Measurements from ENCODE around the gene PGRMC1.
A peak's percentile ranks its signal among the peaks of the same experiment; 100 is the strongest.

Gene PGRMC1

DNA sequence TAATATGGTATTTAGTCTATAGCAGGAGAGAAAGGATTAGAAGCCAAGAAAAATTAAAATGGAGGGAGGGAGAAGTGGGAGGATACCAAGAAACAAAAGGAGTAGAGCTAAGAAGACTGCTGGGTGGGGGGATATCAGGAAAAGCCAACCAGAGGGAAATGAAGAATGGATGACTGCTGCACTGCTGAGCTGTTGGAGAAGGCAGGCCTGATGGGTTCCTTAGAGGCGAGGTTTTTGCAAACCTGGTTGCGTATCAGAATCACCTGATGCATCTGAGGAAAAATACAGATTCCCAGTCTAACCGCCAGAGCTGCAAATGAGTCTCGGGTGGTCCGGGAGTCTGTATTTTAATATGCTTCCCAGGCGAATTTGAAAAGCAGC is 1.5 kb downstream of the PGRMC1 start:
- no peaks in the 10 kb centered on the region for H3K27me3 ChIP-seq (ENCODE audit: insufficient read depth, low read length)
- peaks cover 2% of the 10 kb centered on the region in 2 experiments for H3K36me3 ChIP-seq (ENCODE audit: control insufficient read depth in 1 of 2, insufficient read depth in 2 of 2, low read length in 2 of 2)
- peaks cover 11% of the 10 kb centered on the region for H3K79me1 ChIP-seq (ENCODE audit: low read length)
- H3K9me3 ChIP-seq (ENCODE audit: insufficient read depth, low read depth, low read length), result no peaks in the 10 kb centered on the region
- peaks cover 12% of the 10 kb centered on the region for H3K79me2 ChIP-seq (ENCODE audit: control insufficient read depth, insufficient read depth, low read length, poor library complexity)
- WGBS (ENCODE audit: extremely low coverage, insufficient coverage, insufficient read length), result no CpG with 5 or more reads among the region's 6 CpGs
- no peak overlapping the region for H2BK120ac ChIP-seq (ENCODE audit: insufficient read depth, low read length, poor library complexity)
- H3K4me3 ChIP-seq (ENCODE audit: low read depth, low read length), result no peak overlapping the region
- DNase-seq, result no peak
- no peak overlapping the region for H4K8ac ChIP-seq (ENCODE audit: low read depth, low read length)
- H2AK5ac ChIP-seq (ENCODE audit: low read length), result no peak overlapping the region
- no peak overlapping the region for H3K18ac ChIP-seq (ENCODE audit: low read length)
- H2BK5ac ChIP-seq (ENCODE audit: low read depth, low read length, poor library complexity), result no peak overlapping the region
- no peak overlapping the region for H3K9ac ChIP-seq (ENCODE audit: low read length)
- no peak overlapping the region for H4K91ac ChIP-seq (ENCODE audit: low read depth, low read length)
- peak overlapping the region; percentile 97 for H3K4ac ChIP-seq (ENCODE audit: low read depth, low read length)
- peaks cover 3 to 12% of the 10 kb centered on the region in 2 experiments for H3K4me1 ChIP-seq (ENCODE audit: control insufficient read depth in 1 of 2, insufficient read depth in 2 of 2, low read length in 2 of 2)
- no peak overlapping the region for H3K23ac ChIP-seq (ENCODE audit: low read length)
- H2AFZ ChIP-seq (ENCODE audit: insufficient read depth, low read length, poor library complexity), result no peak overlapping the region
- H3K4me2 ChIP-seq (ENCODE audit: low read length), result peak overlapping the region; percentile 89
- no peak overlapping the region for H4K12ac ChIP-seq (ENCODE audit: low read depth, low read length)
- H3K27ac ChIP-seq (ENCODE audit: low read depth, low read length), result no peak overlapping the region
- H2BK12ac ChIP-seq (ENCODE audit: low read length), result no peak overlapping the region
- no peak overlapping the region for H3K14ac ChIP-seq (ENCODE audit: low read length)

DNA sequence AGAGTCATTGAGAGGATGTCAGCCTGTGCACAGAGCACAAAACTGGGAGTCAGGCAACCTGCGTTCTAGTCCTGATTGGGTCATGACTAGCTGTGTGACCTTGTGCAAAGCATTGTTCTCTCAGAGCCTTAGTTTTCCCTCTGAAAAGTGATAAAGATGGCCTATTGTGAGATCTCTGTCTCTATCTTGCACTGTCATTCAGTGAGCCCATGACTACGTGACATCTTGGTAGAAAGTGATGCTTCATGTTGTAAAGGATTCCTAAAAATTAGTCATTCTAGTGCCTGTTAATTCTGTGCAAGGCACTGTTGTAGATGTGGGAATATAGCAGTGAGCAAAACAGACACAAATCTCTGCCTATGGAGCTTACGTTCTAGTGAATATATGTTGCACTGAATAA is 2.5 kb downstream of the PGRMC1 start:
- H3K9ac ChIP-seq (ENCODE audit: low read length), result no peak overlapping the region
- no peaks in the 10 kb centered on the region for H3K27me3 ChIP-seq (ENCODE audit: insufficient read depth, low read length)
- H2AFZ ChIP-seq (ENCODE audit: insufficient read depth, low read length, poor library complexity), result no peak overlapping the region
- peak overlapping the region; percentile 45 for H3K4me2 ChIP-seq (ENCODE audit: low read length)
- H2BK5ac ChIP-seq (ENCODE audit: low read depth, low read length, poor library complexity), result no peak overlapping the region
- H3K4me3 ChIP-seq (ENCODE audit: low read depth, low read length), result no peak overlapping the region
- no peak overlapping the region for H2BK120ac ChIP-seq (ENCODE audit: insufficient read depth, low read length, poor library complexity)
- H3K79me1 ChIP-seq (ENCODE audit: low read length), result peaks cover 11% of the 10 kb centered on the region
- no peak overlapping the region for H2BK12ac ChIP-seq (ENCODE audit: low read length)
- no peak overlapping the region for H4K12ac ChIP-seq (ENCODE audit: low read depth, low read length)
- no peak overlapping the region for H3K14ac ChIP-seq (ENCODE audit: low read length)
- H3K79me2 ChIP-seq (ENCODE audit: control insufficient read depth, insufficient read depth, low read length, poor library complexity), result peaks cover 12% of the 10 kb centered on the region
- no CpG with 5 or more reads among the region's 3 CpGs for WGBS (ENCODE audit: extremely low coverage, insufficient coverage, insufficient read length)
- DNase-seq, result peak in 1 of 2 donors; percentile 39
- H3K27ac ChIP-seq (ENCODE audit: low read depth, low read length), result no peak overlapping the region
- H4K91ac ChIP-seq (ENCODE audit: low read depth, low read length), result no peak overlapping the region
- H3K9me3 ChIP-seq (ENCODE audit: insufficient read depth, low read depth, low read length), result no peaks in the 10 kb centered on the region
- peaks cover 3 to 12% of the 10 kb centered on the region in 2 experiments for H3K4me1 ChIP-seq (ENCODE audit: control insufficient read depth in 1 of 2, insufficient read depth in 2 of 2, low read length in 2 of 2)
- peaks cover 2 to 4% of the 10 kb centered on the region in 2 experiments for H3K36me3 ChIP-seq (ENCODE audit: control insufficient read depth in 1 of 2, insufficient read depth in 2 of 2, low read length in 2 of 2)
- no peak overlapping the region for H2AK5ac ChIP-seq (ENCODE audit: low read length)
- no peak overlapping the region for H3K23ac ChIP-seq (ENCODE audit: low read length)
- no peak overlapping the region for H4K8ac ChIP-seq (ENCODE audit: low read depth, low read length)
- no peak overlapping the region for H3K4ac ChIP-seq (ENCODE audit: low read depth, low read length)
- H3K18ac ChIP-seq (ENCODE audit: low read length), result no peak overlapping the region

DNA sequence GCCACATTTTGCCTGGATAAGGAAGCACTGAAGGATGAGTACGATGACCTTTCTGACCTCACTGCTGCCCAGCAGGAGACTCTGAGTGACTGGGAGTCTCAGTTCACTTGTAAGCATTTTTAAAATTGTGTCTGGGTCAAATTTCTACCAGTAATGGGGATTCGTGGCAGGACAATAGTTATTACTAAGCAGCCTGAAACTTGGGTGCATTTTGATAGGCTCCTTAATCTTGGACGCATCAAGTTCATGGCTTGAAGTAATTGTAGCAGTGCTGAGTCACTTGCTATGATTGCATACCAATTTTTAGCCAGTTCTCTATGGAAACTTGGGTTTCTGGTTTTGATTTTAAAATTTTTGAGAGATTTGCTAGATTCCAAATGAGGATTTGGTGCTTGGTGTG is 4.3 kb downstream of the PGRMC1 start:
- no peak overlapping the region for H2BK120ac ChIP-seq (ENCODE audit: insufficient read depth, low read length, poor library complexity)
- H3K27me3 ChIP-seq (ENCODE audit: insufficient read depth, low read length), result no peaks in the 10 kb centered on the region
- WGBS (ENCODE audit: extremely low coverage, insufficient coverage, insufficient read length), result no CpG with 5 or more reads among the region's 3 CpGs
- no peak overlapping the region for H3K27ac ChIP-seq (ENCODE audit: low read depth, low read length)
- no peak overlapping the region for H3K4ac ChIP-seq (ENCODE audit: low read depth, low read length)
- H3K9me3 ChIP-seq (ENCODE audit: insufficient read depth, low read depth, low read length), result no peaks in the 10 kb centered on the region
- no peak overlapping the region for H4K12ac ChIP-seq (ENCODE audit: low read depth, low read length)
- DNase-seq, result no peak
- H2AK5ac ChIP-seq (ENCODE audit: low read length), result no peak overlapping the region
- H2BK5ac ChIP-seq (ENCODE audit: low read depth, low read length, poor library complexity), result no peak overlapping the region
- no peak overlapping the region for H3K18ac ChIP-seq (ENCODE audit: low read length)
- H2AFZ ChIP-seq (ENCODE audit: insufficient read depth, low read length, poor library complexity), result no peak overlapping the region
- H3K14ac ChIP-seq (ENCODE audit: low read length), result no peak overlapping the region
- H4K8ac ChIP-seq (ENCODE audit: low read depth, low read length), result no peak overlapping the region
- H3K4me3 ChIP-seq (ENCODE audit: low read depth, low read length), result no peak overlapping the region
- peaks cover 2 to 7% of the 10 kb centered on the region in 2 experiments for H3K36me3 ChIP-seq (ENCODE audit: control insufficient read depth in 1 of 2, insufficient read depth in 2 of 2, low read length in 2 of 2)
- H3K79me1 ChIP-seq (ENCODE audit: low read length), result peaks cover 11% of the 10 kb centered on the region
- H3K9ac ChIP-seq (ENCODE audit: low read length), result no peak overlapping the region
- peaks cover 12% of the 10 kb centered on the region for H3K79me2 ChIP-seq (ENCODE audit: control insufficient read depth, insufficient read depth, low read length, poor library complexity)
- H3K4me1 ChIP-seq (ENCODE audit: control insufficient read depth in 1 of 2, insufficient read depth in 2 of 2, low read length in 2 of 2), result peaks cover 3 to 7% of the 10 kb centered on the region in 2 experiments
- H2BK12ac ChIP-seq (ENCODE audit: low read length), result no peak overlapping the region
- no peak overlapping the region for H3K23ac ChIP-seq (ENCODE audit: low read length)
- H4K91ac ChIP-seq (ENCODE audit: low read depth, low read length), result no peak overlapping the region
- no peak overlapping the region for H3K4me2 ChIP-seq (ENCODE audit: low read length)

DNA sequence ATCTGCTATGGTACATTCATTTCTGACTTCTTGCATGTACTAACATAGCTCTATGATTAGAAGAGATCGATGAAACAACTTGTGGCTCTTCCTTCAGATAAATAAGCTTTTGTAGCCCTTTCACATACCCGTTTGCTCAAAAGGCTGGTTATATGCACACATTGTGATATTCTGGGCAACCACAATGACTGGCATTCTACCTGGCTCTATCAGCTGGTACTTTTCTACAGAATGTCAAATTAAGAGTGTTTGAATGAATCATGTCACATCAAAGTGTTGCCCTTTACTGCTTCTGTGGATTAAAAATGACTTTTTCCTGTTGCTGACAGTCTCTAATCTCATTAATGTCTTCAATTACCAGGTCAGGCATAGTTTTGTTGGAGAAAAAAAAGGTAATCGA is 11.6 kb downstream of the PGRMC1 start:
- Histone ChIP-seq H3K4me2 (ENCODE audit: low read length) (no peak overlapping the region), H3K4me1 (ENCODE audit: control insufficient read depth in 1 of 2, insufficient read depth in 2 of 2, low read length in 2 of 2) (no peaks in the 10 kb centered on the region), H3K4me3 (ENCODE audit: low read depth, low read length) (no peak overlapping the region), H3K27ac (ENCODE audit: low read depth, low read length) (no peak overlapping the region), H2AFZ (ENCODE audit: insufficient read depth, low read length, poor library complexity) (no peak overlapping the region), H3K9ac (ENCODE audit: low read length) (no peak overlapping the region), H3K4ac (ENCODE audit: low read depth, low read length) (no peak overlapping the region), H3K14ac (ENCODE audit: low read length) (no peak overlapping the region), H2BK5ac (ENCODE audit: low read depth, low read length, poor library complexity) (no peak overlapping the region), H4K12ac (ENCODE audit: low read depth, low read length) (no peak overlapping the region), H3K36me3 (ENCODE audit: control insufficient read depth in 1 of 2, insufficient read depth in 2 of 2, low read length in 2 of 2) (peaks cover 0 to 8% of the 10 kb centered on the region in 2 experiments), H3K9me3 (ENCODE audit: insufficient read depth, low read depth, low read length) (no peaks in the 10 kb centered on the region), H3K27me3 (ENCODE audit: insufficient read depth, low read length) (no peaks in the 10 kb centered on the region), H2BK120ac (ENCODE audit: insufficient read depth, low read length, poor library complexity) (no peak overlapping the region), H4K91ac (ENCODE audit: low read depth, low read length) (no peak overlapping the region), H2AK5ac (ENCODE audit: low read length) (no peak overlapping the region), H2BK12ac (ENCODE audit: low read length) (no peak overlapping the region), H4K8ac (ENCODE audit: low read depth, low read length) (no peak overlapping the region), H3K79me2 (ENCODE audit: control insufficient read depth, insufficient read depth, low read length, poor library complexity) (no peaks in the 10 kb centered on the region), H3K18ac (ENCODE audit: low read length) (no peak overlapping the region), H3K23ac (ENCODE audit: low read length) (no peak overlapping the region), H3K79me1 (ENCODE audit: low read length) (no peaks in the 10 kb centered on the region)
- WGBS (ENCODE audit: extremely low coverage, insufficient coverage, insufficient read length), result no CpG with 5 or more reads among the region's 3 CpGs
- no peak for DNase-seq
